SU-DHL-6 (cell line): ENCODE measurements around the gene SRD5A3.
"Not testable (repeated sequence)": the region's sequence is repeated elsewhere in the genome, so short reads cannot be mapped to it uniquely, and the experiment has no call there.

Source experiments
- EZH2phosphoT487 ChIP-seq: fragments of 200-600 bp; sonication (generic), shearing (Covaris generic); conservative IDR thresholded peaks from 2 replicates; pipeline ENCODE4 v1.6.1; 2018; ENCODE audit warnings: mild to moderate bottlenecking, antibody characterized with exemption, low read length, moderate library complexity, mixed read lengths
- TF ChIP-seq, protein P1 (sequence below): fragments of 200-600 bp; sonication (generic); IDR thresholded peaks from one replicate; pipeline ENCODE4 v1.5.1; 2017; ENCODE audit warnings: antibody characterized with exemption, mild to moderate bottlenecking, low read length, moderate library complexity; ENCODE audit not compliant: insufficient read depth, poor library complexity, severe bottlenecking

DNA sequence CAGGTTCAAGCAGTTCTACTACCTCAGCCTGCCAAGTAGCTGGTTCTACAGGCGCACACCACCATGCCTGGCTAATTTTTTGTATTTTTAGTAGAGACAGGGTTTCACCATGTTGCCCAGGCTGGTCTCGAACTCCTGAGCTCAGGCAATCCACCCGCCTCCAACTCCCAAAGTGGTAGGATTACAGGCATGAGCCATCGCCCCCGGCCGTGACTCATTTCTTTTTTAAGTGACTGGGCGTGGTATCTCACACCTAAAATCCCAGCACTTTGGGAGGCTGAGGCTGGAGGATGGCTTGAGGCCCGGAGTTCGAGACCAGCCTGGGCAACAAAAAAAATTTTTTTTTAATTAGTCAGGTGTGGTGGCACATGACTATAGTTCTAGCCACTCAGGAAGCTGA, 16.9 kb downstream of the SRD5A3 start:
- TF ChIP-seq, protein P1, sequence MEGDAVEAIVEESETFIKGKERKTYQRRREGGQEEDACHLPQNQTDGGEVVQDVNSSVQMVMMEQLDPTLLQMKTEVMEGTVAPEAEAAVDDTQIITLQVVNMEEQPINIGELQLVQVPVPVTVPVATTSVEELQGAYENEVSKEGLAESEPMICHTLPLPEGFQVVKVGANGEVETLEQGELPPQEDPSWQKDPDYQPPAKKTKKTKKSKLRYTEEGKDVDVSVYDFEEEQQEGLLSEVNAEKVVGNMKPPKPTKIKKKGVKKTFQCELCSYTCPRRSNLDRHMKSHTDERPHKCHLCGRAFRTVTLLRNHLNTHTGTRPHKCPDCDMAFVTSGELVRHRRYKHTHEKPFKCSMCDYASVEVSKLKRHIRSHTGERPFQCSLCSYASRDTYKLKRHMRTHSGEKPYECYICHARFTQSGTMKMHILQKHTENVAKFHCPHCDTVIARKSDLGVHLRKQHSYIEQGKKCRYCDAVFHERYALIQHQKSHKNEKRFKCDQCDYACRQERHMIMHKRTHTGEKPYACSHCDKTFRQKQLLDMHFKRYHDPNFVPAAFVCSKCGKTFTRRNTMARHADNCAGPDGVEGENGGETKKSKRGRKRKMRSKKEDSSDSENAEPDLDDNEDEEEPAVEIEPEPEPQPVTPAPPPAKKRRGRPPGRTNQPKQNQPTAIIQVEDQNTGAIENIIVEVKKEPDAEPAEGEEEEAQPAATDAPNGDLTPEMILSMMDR, result not testable (repeated sequence)
- not testable (repeated sequence) for TF ChIP-seq EZH2phosphoT487
